ENCODE results near the gene KDM5B. TPM values are rescaled to one million over a fixed set of nuclear protein-coding genes. Genes with fewer than 3 reads are reported as not detected.

KDM5B gene
- total and polyA plus RNA-seq, 9 of the 15 experiments (the other 6 are each of a cell fraction or from before 2014, with no cell fraction given): 15.4 to 90.6 (median 57.1) TPM

DNA sequence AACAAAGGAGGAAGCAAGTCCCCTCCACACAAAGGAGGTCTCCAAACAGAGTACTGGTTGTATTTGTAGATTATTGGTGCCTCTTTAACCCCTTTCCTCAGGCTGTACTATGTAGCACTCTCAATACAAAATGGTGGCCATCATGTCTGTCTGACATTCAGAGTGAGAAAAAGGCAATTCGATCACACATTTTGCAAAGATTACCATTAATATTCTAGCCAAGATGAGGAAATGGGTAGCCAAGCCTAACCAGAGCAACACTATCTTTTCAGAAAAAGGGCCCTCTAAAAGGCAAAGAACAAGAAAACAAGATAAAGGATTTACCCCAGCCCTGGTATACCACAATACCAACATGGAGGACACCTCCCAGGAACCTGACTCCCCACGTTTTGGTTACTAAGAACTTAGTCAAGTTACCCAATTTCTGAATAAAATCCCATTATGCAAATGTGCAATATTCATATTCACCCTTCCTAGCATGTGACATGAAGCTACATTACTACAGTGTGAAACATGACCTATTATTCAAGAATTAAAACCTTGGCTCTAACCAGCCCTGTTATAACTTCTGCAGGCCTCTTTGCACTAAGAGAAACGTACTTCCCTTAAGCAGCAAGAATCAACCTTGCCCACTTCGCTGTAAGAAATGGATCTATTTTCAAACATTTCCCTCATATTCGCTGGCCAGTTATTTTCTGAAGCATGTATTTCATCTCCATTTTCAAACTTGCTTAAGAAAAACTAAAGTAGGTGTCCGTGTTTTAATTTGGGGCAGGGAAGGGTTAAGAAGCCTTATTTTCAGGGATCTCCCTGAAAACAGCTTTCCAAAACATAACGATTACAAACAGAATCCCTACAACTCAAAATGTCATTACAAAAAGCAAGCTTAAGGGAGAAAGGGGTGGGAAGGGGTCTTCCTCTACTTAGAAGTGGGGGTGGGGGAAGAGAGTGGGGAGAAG, 2.1 kb downstream of the KDM5B start (continued):
- TF ChIP-seq, protein P1, sequence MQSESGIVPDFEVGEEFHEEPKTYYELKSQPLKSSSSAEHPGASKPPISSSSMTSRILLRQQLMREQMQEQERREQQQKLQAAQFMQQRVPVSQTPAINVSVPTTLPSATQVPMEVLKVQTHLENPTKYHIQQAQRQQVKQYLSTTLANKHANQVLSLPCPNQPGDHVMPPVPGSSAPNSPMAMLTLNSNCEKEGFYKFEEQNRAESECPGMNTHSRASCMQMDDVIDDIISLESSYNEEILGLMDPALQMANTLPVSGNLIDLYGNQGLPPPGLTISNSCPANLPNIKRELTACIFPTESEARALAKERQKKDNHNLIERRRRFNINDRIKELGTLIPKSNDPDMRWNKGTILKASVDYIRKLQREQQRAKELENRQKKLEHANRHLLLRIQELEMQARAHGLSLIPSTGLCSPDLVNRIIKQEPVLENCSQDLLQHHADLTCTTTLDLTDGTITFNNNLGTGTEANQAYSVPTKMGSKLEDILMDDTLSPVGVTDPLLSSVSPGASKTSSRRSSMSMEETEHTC (IDR thresholded peaks at IDR 0.05): no peak
- TF ChIP-seq GATA2 (CRISPR knock-in tag; IDR thresholded peaks at IDR 0.05): no peak
- no peak for TF ChIP-seq PPARD (CRISPR knock-in tag; IDR thresholded peaks at IDR 0.05)
- no peak for TF ChIP-seq MBD1 (CRISPR knock-in tag; IDR thresholded peaks at IDR 0.05)
- TF ChIP-seq COPS2 (conservative IDR thresholded peaks at IDR 0.05): no peak
- TF ChIP-seq SRSF3 (IDR thresholded peaks at IDR 0.05; ENCODE audit: insufficient read depth, low read length): no peak
- 0 out of 2 replicates have a peak, but pooled peaks have one; percentile 7 for TF ChIP-seq ZNF3 (CRISPR knock-in tag; IDR thresholded peaks at IDR 0.05)
- TF ChIP-seq ZKSCAN8 (CRISPR knock-in tag; IDR thresholded peaks at IDR 0.05): peak; percentile 94
- TF ChIP-seq HCFC1 (IDR thresholded peaks at IDR 0.05; ENCODE audit: low read depth, low read length): no peak
- no peak for TF ChIP-seq ZNF24 (IDR thresholded peaks at IDR 0.05)
- TF ChIP-seq PATZ1 (CRISPR knock-in tag; IDR thresholded peaks at IDR 0.05; ENCODE audit: borderline replicate concordance): no peak
- TF ChIP-seq ZNF239 (CRISPR knock-in tag; IDR thresholded peaks at IDR 0.05): peak; percentile 79
- TF ChIP-seq, protein P2, sequence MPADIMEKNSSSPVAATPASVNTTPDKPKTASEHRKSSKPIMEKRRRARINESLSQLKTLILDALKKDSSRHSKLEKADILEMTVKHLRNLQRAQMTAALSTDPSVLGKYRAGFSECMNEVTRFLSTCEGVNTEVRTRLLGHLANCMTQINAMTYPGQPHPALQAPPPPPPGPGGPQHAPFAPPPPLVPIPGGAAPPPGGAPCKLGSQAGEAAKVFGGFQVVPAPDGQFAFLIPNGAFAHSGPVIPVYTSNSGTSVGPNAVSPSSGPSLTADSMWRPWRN (IDR thresholded peaks at IDR 0.05; ENCODE audit: low read depth): no peak
- no peak for TF ChIP-seq THRAP3 (IDR thresholded peaks at IDR 0.05; ENCODE audit: borderline replicate concordance)
- TF ChIP-seq NCOR1 (IDR thresholded peaks at IDR 0.05): 0 out of 2 replicates have a peak, but pooled peaks have one; percentile 2
- no peak; the same call in 1 of the 2 replicates for TF ChIP-seq NFE2L1 (tag; IDR thresholded peaks at IDR 0.05; ENCODE audit: borderline replicate concordance, low read depth)
- no peak for TF ChIP-seq ZNF316 (IDR thresholded peaks at IDR 0.05)
- TF ChIP-seq CBX1 (IDR thresholded peaks at IDR 0.05; ENCODE audit: low read depth): no peak

Measured in K562 (cell line).